Measurements from ENCODE around the gene TMEM150B. TPM values are rescaled to one million over a fixed set of nuclear protein-coding genes. Genes with fewer than 3 reads are reported as not detected.

TMEM150B gene
- total and polyA plus RNA-seq, 9 of the 15 experiments (the other 6 are each of a cell fraction or from before 2014, with no cell fraction given) = 0.47 to 1.3 (median 0.74) TPM; not detected in 2

GRCh38 chr19:55345101-55345817 is 20.1 kb upstream of the TMEM150B start:
- no peak overlapping the region for H3K4me2 ChIP-seq (ENCODE audit: insufficient read depth, low read length)
- no peak for ATAC-seq
- in situ Hi-C loops (cut with MboI) (no loop called here), intact Hi-C loops (cut with micrococcal nuclease) (no loop called here)
- peaks cover 7 to 84% of the 10 kb centered on the region in 2 experiments; a peak in 4 of 5 replicates for H3K4me1 ChIP-seq (replicated peaks in 1 of 2; ENCODE audit: control insufficient read depth in 2 of 2, insufficient read depth in 2 of 2, low read length in 2 of 2)
- no peaks in the 10 kb centered on the region for H3K9me3 ChIP-seq (replicated peaks; ENCODE audit: control insufficient read depth, insufficient read depth, low read depth, low read length)
- CTCF ChIA-PET (ENCODE audit: low intra/inter-chr PET ratio) = no interaction called here
- WGBS (ENCODE audit: insufficient coverage, low coverage, missing lambda C conversion rate) = 82% methylated on average over 19 of the region's 22 CpGs
- H3K9me1 ChIP-seq (ENCODE audit: control insufficient read depth, insufficient read depth, low read length) = peaks cover 5% of the 10 kb centered on the region
- no peak for TF ChIP-seq CLOCK (CRISPR knock-in tag; IDR thresholded peaks at IDR 0.05; ENCODE audit: borderline replicate concordance)
- TF ChIP-seq POLR2A (conservative IDR thresholded peaks at IDR 0.05) = 0 out of 2 replicates have a peak, but pooled peaks have one; percentile 23
- no TSS peak for BruUV-seq (replicated peaks)
- FAIRE-seq = no peak
- no peak overlapping the region for H3K4me3 ChIP-seq
- POLR2A ChIA-PET = interaction anchor here (0.5 to 0.8 kb wide), 3 partner anchors 11 to 62 kb away, joined by 3 to 4 read pairs (median 3); partner anchors contain the start of gene UBE2S
- peaks cover 20% of the 10 kb centered on the region for H3K79me2 ChIP-seq (ENCODE audit: control insufficient read depth, insufficient read depth, low read length)
- H3K27ac ChIP-seq (ENCODE audit: extremely low read depth, low read depth, low read length) = no peak overlapping the region
- H3K36me3 ChIP-seq (ENCODE audit: control insufficient read depth, insufficient read depth, low read length) = peaks cover 66% of the 10 kb centered on the region; the same call in 2 of the 3 replicates
- H3K9ac ChIP-seq (ENCODE audit: insufficient read depth in 1 of 2, low read depth in 2 of 2, low read length in 2 of 2) = peak overlapping the region in 1 of 2 experiments; percentile 81; a peak in 2 of 4 replicates
- no peaks in the 10 kb centered on the region for H3K27me3 ChIP-seq (ENCODE audit: control insufficient read depth in 2 of 2, insufficient read depth in 2 of 2, low read length in 2 of 2)
- DNase-seq (ENCODE audit: extremely low read depth in 1 of 4, low spot score in 3 of 4) = no peak
- H4K20me1 ChIP-seq (replicated peaks; ENCODE audit: control insufficient read depth, insufficient read depth, low read length) = peaks cover 6% of the 10 kb centered on the region; the same call in 1 of the 2 replicates
- H2AFZ ChIP-seq (ENCODE audit: low read depth, low read length) = no peak overlapping the region

All from K562 (cell line).